ENCODE results near the gene ADCK1. TPM values are rescaled to one million over a fixed set of nuclear protein-coding genes. Genes with fewer than 3 reads are reported as not detected.

Gene ADCK1
- total RNA-seq, 2 experiments from 2014 or later = 7.5 to 9.6 TPM

DNA sequence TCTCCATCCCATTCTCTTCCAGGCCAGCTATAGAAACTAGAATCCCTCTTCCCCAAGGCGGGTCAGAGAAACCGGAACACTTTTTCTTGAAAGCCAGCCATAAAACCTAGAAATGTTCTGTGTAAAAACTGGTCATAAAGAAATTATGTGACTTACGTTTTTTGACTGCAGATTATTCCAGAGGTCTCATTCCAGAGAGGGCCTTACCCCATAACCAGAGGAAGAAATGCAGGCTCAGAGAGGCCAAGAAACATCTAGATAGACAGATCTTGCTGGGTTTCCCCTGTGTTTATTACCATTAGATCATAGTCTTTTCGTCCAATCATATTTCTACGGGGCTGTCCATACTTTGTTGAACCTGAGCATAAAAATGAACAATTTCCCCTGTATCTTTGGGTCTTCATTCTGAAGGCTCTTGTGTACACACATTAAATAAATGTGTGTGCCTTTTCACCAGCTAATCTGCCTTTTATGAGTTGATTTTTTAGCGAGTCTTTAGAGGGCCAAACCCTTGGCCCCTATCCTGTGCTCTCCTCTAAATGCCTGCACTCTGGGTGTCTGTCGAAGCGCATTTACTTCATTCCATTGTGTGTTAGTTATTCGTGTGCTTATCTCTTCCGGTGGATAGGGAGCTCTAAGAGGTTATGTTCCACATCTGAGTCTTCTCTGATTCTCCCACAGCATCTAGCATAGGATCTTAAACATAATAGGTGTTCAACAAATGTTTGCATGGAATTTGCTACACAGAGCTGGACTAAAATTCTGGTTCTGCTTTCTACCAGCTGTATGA lies 163.0 kb downstream of the ADCK1 start:
- ChIA-PET POLR2A (no interaction called here), CTCF (ENCODE audit: unreplicated experiment) (no interaction called here)
- Histone ChIP-seq H2AFZ (ENCODE audit: low read length) (no peak overlapping the region), H3K4me1 (ENCODE audit: insufficient read depth, low read length, poor library complexity, severe bottlenecking) (no peaks in the 10 kb centered on the region), H3K4me3 (ENCODE audit: low read depth, low read length, poor library complexity, severe bottlenecking) (no peak overlapping the region), H3K36me3 (ENCODE audit: insufficient read depth, low read length) (no peaks in the 10 kb centered on the region), H3K9me2 (ENCODE audit: insufficient read depth, low read length) (no peaks in the 10 kb centered on the region), H3K79me2 (ENCODE audit: insufficient read depth, low read depth, low read length) (no peaks in the 10 kb centered on the region), H3K4me2 (ENCODE audit: low read length) (no peak overlapping the region), H3K9me3 (ENCODE audit: low read length) (no peaks in the 10 kb centered on the region), H4K20me1 (ENCODE audit: insufficient read depth, low read length) (no peaks in the 10 kb centered on the region), H3K27ac (ENCODE audit: low read depth, low read length, poor library complexity, severe bottlenecking) (no peak overlapping the region)
- intact Hi-C loops (cut with micrococcal nuclease; ENCODE audit: unreplicated experiment) = no loop called here
- no peak for DNase-seq (ENCODE audit: low spot score)
- no peak for TF ChIP-seq EZH2phosphoT487 (IDR thresholded peaks at IDR 0.05; ENCODE audit: borderline replicate concordance, low read depth, low read length)
- TF ChIP-seq, protein P1, sequence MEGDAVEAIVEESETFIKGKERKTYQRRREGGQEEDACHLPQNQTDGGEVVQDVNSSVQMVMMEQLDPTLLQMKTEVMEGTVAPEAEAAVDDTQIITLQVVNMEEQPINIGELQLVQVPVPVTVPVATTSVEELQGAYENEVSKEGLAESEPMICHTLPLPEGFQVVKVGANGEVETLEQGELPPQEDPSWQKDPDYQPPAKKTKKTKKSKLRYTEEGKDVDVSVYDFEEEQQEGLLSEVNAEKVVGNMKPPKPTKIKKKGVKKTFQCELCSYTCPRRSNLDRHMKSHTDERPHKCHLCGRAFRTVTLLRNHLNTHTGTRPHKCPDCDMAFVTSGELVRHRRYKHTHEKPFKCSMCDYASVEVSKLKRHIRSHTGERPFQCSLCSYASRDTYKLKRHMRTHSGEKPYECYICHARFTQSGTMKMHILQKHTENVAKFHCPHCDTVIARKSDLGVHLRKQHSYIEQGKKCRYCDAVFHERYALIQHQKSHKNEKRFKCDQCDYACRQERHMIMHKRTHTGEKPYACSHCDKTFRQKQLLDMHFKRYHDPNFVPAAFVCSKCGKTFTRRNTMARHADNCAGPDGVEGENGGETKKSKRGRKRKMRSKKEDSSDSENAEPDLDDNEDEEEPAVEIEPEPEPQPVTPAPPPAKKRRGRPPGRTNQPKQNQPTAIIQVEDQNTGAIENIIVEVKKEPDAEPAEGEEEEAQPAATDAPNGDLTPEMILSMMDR (conservative IDR thresholded peaks at IDR 0.05; ENCODE audit: low read length) = no peak
- BruUV-seq (replicated peaks) = no TSS peak

DNA sequence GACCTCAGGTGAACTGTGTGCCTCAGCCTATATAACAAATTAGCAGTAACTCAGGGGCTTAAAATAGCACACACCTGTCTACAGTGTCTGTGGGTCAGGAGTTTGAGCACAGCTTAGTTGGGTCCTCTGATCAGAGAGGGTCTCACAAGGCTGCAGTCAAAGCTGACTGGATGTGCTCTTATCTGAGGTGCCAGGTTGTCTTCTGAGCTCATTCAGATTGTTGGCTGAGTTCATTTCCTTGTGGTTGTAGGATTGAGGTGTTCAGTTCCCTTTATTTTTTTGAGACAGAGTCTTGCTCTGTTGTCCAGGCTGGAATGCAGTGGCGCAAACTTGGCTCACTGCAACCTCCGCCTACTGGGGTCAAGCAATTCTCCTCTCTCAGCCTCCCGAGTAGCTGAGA lies 164.7 kb downstream of the ADCK1 start:
- H4K20me1 ChIP-seq (ENCODE audit: insufficient read depth, low read length) = no peaks in the 10 kb centered on the region
- BruUV-seq (replicated peaks) = no TSS peak
- H3K9me2 ChIP-seq (ENCODE audit: insufficient read depth, low read length) = no peaks in the 10 kb centered on the region
- no peak overlapping the region for H3K4me3 ChIP-seq (ENCODE audit: low read depth, low read length, poor library complexity, severe bottlenecking)
- ChIA-PET CTCF (ENCODE audit: unreplicated experiment) (no interaction called here), POLR2A (no interaction called here)
- no peak overlapping the region for H3K27ac ChIP-seq (ENCODE audit: low read depth, low read length, poor library complexity, severe bottlenecking)
- H2AFZ ChIP-seq (ENCODE audit: low read length) = no peak overlapping the region
- no peaks in the 10 kb centered on the region for H3K9me3 ChIP-seq (ENCODE audit: low read length)
- no peak overlapping the region for H3K4me2 ChIP-seq (ENCODE audit: low read length)
- no peaks in the 10 kb centered on the region for H3K79me2 ChIP-seq (ENCODE audit: insufficient read depth, low read depth, low read length)
- no peaks in the 10 kb centered on the region for H3K4me1 ChIP-seq (ENCODE audit: insufficient read depth, low read length, poor library complexity, severe bottlenecking)
- TF ChIP-seq, protein P1 (conservative IDR thresholded peaks at IDR 0.05; ENCODE audit: low read length) = no peak
- TF ChIP-seq EZH2phosphoT487 (IDR thresholded peaks at IDR 0.05; ENCODE audit: borderline replicate concordance, low read depth, low read length) = no peak
- DNase-seq (ENCODE audit: low spot score) = no peak
- intact Hi-C loops (cut with micrococcal nuclease; ENCODE audit: unreplicated experiment) = no loop called here
- no peaks in the 10 kb centered on the region for H3K36me3 ChIP-seq (ENCODE audit: insufficient read depth, low read length)

DNA sequence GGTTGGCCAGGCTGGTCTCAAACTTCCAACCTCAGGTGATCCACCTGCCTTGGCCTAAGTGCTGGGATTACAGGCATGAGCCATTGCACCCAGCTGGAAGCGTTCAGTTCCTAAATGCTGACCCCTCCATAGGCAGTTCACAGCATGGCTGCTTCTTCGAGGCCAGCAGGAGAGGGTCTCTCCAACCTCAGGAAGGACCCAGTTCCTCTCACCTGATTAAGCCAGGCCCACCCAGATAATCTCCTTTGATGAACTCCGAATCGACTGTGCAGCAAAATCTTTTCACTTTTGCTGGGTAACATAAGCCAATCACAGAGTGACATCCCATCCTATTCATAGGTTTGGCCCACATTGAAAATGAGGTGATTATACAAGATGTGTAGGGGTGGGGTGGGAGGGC lies 165.1 kb downstream of the ADCK1 start:
- intact Hi-C loops (cut with micrococcal nuclease; ENCODE audit: unreplicated experiment) = no loop called here
- no TSS peak for BruUV-seq (replicated peaks)
- H3K4me2 ChIP-seq (ENCODE audit: low read length) = no peak overlapping the region
- no peaks in the 10 kb centered on the region for H3K9me3 ChIP-seq (ENCODE audit: low read length)
- no peaks in the 10 kb centered on the region for H3K79me2 ChIP-seq (ENCODE audit: insufficient read depth, low read depth, low read length)
- H2AFZ ChIP-seq (ENCODE audit: low read length) = no peak overlapping the region
- H3K4me1 ChIP-seq (ENCODE audit: insufficient read depth, low read length, poor library complexity, severe bottlenecking) = no peaks in the 10 kb centered on the region
- H3K36me3 ChIP-seq (ENCODE audit: insufficient read depth, low read length) = no peaks in the 10 kb centered on the region
- no peaks in the 10 kb centered on the region for H3K9me2 ChIP-seq (ENCODE audit: insufficient read depth, low read length)
- no peak overlapping the region for H3K4me3 ChIP-seq (ENCODE audit: low read depth, low read length, poor library complexity, severe bottlenecking)
- ChIA-PET POLR2A (no interaction called here), CTCF (ENCODE audit: unreplicated experiment) (no interaction called here)
- H3K27ac ChIP-seq (ENCODE audit: low read depth, low read length, poor library complexity, severe bottlenecking) = no peak overlapping the region
- H4K20me1 ChIP-seq (ENCODE audit: insufficient read depth, low read length) = no peaks in the 10 kb centered on the region
- DNase-seq (ENCODE audit: low spot score) = no peak
- TF ChIP-seq, protein P1 (conservative IDR thresholded peaks at IDR 0.05; ENCODE audit: low read length) = no peak
- no peak for TF ChIP-seq EZH2phosphoT487 (IDR thresholded peaks at IDR 0.05; ENCODE audit: borderline replicate concordance, low read depth, low read length)
